GM12874 (cell line): Measurements from ENCODE around the gene PCDHGA3.

Source experiments
- TF ChIP-seq, protein P1 (sequence below): IDR thresholded peaks from 2 replicates; pipeline ENCODE4 v1.5.1; 2011; ENCODE audit warnings: low read depth, mild to moderate bottlenecking, control low read depth, low read length, moderate library complexity; ENCODE audit not compliant: insufficient read depth

Gene PCDHGA3

DNA sequence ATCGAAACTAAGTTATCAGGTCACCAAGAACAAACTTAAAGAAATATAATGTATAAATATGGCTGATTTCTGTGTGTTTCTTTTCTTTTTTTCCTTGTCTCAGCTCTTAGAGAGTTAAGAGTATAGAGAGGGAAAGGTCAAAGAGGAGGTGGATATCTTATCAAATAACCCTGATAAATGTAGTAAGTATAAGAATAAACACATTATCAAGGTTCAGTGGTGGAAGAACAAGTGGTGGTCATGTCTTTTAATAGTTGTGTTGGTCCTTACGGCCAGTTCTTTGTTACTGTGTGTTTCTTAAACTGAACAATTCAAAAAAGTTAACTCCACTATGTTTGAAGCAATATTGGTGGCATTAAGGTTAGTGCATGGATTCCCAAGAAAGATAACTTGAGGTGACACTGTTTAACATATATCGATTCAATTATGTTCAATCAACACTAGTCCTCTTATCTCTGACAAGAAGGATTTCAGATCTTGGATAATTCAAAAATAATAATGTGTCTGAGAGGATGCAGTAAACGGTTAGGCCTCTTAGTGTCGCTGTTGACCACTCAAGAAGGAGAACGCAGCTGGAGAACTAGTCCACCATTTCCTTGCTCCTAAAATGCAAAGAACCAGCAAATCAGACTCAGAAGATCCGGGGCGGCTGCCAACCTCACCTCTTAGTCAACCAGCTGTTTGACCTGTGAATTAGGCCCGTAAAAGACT is at the start of gene PCDHGA3:
TSS of gene PCDHGA3 (plus strand) at position 588 of the 711 bp plus-strand sequence. CDS start 205 bp downstream, outside the sequence.
- TF ChIP-seq, protein P1, sequence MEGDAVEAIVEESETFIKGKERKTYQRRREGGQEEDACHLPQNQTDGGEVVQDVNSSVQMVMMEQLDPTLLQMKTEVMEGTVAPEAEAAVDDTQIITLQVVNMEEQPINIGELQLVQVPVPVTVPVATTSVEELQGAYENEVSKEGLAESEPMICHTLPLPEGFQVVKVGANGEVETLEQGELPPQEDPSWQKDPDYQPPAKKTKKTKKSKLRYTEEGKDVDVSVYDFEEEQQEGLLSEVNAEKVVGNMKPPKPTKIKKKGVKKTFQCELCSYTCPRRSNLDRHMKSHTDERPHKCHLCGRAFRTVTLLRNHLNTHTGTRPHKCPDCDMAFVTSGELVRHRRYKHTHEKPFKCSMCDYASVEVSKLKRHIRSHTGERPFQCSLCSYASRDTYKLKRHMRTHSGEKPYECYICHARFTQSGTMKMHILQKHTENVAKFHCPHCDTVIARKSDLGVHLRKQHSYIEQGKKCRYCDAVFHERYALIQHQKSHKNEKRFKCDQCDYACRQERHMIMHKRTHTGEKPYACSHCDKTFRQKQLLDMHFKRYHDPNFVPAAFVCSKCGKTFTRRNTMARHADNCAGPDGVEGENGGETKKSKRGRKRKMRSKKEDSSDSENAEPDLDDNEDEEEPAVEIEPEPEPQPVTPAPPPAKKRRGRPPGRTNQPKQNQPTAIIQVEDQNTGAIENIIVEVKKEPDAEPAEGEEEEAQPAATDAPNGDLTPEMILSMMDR: peak; percentile 32; the same call in 1 of the 2 replicates

DNA sequence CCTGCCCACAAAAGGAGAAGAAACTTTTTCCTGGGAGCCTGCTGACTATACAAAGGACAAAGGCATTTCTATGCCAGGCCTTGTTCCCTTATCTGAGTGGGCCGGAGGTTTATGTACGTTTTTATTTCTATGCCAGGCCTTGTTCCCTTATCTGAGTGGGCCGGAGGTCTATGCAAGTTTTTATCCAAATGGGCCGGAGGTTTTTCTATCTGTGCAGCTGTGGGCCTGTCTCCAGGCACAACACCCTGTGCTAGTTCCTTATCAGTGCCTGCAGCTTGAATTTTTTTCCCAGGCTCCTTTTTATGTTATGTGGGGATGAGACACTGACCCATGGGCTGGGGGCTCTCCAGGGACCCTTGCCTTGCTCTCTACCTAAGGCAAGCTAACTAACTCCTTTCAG is 45.3 kb upstream of the PCDHGA3 start:
- TF ChIP-seq, protein P1: no peak

DNA sequence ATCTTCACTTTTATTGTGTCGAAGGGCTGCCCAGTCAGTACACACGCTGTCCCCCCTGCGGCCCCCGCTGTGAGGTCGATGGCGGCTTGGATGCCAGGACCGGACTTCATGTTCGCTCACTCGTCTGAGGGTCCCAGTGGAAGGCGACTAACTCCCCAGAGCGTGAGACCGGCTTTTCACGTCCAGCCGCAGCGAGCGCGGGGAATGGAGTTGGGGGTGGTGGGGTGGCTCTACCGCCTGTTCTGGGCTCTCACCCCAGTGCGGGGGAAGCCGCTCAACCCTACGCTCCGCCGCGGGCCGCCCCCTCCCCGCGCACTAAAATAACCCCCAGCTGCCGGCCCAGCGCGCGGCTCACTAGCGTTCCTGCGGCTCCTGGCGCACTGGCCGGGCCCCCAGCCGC is 39.9 kb upstream of the PCDHGA3 start, which contains the start of gene SLC25A2:
TSS of gene SLC25A2 (minus strand) at position 294 of the 400 bp plus-strand sequence. CDS start at position 110, 184 bp downstream.
- TF ChIP-seq, protein P1: no peak

DNA sequence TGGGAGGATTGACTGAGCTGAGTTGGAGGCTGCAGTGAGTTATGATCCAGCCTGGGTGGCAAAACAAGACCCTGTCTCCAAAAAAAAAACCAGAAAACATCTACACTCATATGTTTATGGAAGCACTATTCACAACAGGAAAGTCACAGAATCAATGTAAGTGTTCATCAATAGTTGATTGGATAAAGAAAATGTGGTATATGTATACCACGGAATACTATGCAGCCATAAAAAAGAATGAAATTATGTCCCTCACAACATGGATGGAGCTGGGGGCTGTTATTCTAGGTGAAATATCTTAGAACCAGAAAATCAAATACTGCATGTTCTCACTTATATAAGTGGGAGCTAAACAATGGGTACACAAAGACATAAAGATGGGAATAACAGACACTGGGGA is 37.0 kb upstream of the PCDHGA3 start:
- TF ChIP-seq, protein P1: no peak

DNA sequence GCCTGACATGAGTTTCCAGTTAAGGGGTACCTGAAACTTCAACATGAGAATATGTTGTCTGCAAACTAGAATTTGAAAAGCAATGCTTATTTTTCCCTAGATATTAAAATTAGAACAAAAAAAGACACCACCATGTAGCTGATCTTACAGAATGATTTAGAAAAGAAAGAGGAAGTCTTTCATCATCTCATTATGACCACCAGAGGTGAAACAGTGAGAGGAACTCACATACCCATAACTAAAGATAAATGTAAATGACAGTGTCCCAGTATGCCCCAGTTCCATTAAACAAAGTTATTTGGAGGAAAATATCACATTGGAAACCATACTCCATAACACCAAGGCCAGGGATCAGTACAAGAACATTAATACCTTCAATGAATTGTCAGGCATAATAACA is 29.9 kb upstream of the PCDHGA3 start:
- TF ChIP-seq, protein P1: no peak

DNA sequence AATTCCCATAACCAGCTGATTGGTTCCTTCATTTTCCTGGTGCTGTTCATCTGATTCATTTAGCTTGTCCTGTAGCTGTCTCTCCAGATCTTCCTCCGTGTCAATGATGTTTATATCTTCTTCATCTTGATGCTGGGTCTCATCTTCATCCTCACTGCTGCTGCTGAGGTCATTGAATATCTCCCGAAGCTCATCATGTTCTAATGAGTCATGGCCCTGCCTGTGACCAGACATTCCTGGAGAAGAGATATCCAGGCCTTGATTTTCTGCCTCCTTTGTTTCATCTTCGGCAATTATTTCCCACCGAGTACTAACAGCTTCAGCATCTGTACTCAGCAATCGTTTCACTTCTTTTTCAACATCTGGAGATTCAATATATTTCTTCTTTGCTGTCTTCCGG is 24.4 kb upstream of the PCDHGA3 start:
- TF ChIP-seq, protein P1: no peak

DNA sequence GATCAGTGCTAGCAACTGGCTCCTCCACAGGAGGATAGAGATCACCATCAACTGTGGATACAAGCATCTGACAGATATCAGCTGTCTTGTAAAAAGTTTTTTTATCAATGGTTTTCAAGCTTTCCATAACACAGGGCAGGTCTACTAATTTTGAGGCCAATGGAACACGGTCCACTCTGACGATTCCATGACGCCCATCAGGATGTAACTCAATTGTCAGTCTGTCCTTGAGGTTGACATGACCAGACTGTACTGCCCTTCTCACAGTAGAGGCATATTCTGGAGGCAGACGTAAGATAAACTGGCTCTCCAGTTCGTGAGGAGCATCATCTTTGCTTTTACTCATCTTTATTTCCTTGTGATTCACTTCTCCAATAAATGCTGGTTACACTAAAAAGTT is 23.9 kb upstream of the PCDHGA3 start:
- TF ChIP-seq, protein P1: no peak
